Choroid plexus epithelial cell (primary cell): ENCODE results near the gene ATP6V0B.

ENCODE experiments used
- DNase-seq: peaks from one replicate; pipeline ENCODE4 v3.0.0-alpha.2; 2010; ENCODE audit warnings: low read depth
- H3K4me3 ChIP-seq: 2 replicates; pipeline ENCODE4 v1.5.1; 2011; ENCODE audit warnings: low read depth, mild to moderate bottlenecking, control low read depth, low read length, moderate library complexity
- TF ChIP-seq, protein P1 (sequence below): conservative IDR thresholded peaks from 2 replicates; pipeline ENCODE4 v1.5.1; 2011; ENCODE audit warnings: low read depth, mild to moderate bottlenecking, control low read depth, inconsistent platforms, low read length, moderate library complexity

Gene ATP6V0B

GRCh38 chr1:43947061-43947873 lies 27.5 kb upstream of the ATP6V0B start:
- no peak for DNase-seq
- TF ChIP-seq, protein P1, sequence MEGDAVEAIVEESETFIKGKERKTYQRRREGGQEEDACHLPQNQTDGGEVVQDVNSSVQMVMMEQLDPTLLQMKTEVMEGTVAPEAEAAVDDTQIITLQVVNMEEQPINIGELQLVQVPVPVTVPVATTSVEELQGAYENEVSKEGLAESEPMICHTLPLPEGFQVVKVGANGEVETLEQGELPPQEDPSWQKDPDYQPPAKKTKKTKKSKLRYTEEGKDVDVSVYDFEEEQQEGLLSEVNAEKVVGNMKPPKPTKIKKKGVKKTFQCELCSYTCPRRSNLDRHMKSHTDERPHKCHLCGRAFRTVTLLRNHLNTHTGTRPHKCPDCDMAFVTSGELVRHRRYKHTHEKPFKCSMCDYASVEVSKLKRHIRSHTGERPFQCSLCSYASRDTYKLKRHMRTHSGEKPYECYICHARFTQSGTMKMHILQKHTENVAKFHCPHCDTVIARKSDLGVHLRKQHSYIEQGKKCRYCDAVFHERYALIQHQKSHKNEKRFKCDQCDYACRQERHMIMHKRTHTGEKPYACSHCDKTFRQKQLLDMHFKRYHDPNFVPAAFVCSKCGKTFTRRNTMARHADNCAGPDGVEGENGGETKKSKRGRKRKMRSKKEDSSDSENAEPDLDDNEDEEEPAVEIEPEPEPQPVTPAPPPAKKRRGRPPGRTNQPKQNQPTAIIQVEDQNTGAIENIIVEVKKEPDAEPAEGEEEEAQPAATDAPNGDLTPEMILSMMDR = no peak
- H3K4me3 ChIP-seq = peak overlapping the region; percentile 96

- TF ChIP-seq, protein P1 = no peak
- peak overlapping the region; percentile 96 for H3K4me3 ChIP-seq
- no peak for DNase-seq
Measured at GRCh38 chr1:43947874-43948437, 26.8 kb upstream of the ATP6V0B start.

- no peak overlapping the region for H3K4me3 ChIP-seq
- no peak for DNase-seq
- TF ChIP-seq, protein P1 = no peak
Measured at GRCh38 chr1:43949678-43950077, 25.1 kb upstream of the ATP6V0B start.

- H3K4me3 ChIP-seq = no peak overlapping the region
- DNase-seq = no peak
- TF ChIP-seq, protein P1 = no peak
Measured at GRCh38 chr1:43951021-43951985, 23.5 kb upstream of the ATP6V0B start.

DNA sequence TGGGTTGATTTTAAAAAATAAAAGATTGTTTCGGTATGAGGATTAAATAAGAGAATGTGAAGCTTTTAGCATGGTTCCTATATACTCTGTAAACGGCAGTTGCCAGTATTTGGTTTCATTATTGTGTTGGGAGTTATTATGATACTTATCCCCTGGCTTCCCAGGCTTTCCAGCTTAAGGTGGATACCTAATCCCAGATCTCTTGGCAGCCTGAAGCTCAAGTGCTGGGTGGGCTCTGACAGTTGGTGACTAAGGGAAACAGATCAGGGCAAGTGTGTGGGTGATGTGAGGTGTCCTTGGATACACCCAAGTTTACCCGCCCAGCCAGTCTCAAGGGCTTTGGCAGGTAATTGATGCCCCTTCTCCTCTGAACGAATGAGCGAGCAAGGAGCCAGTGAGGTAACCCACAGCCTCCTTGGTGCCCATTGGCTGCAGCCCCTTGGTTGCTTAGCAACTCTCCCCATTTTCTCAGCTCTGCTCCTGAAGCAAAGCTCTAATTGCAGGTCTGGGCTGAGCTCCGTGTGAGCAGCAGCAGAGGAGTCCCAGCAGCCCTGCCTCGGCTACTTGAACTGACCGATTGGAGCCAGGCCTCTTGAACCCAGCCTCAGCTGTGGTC lies 21.9 kb upstream of the ATP6V0B start:
- no peak overlapping the region for H3K4me3 ChIP-seq
- TF ChIP-seq, protein P1 = no peak
- DNase-seq = no peak

DNA sequence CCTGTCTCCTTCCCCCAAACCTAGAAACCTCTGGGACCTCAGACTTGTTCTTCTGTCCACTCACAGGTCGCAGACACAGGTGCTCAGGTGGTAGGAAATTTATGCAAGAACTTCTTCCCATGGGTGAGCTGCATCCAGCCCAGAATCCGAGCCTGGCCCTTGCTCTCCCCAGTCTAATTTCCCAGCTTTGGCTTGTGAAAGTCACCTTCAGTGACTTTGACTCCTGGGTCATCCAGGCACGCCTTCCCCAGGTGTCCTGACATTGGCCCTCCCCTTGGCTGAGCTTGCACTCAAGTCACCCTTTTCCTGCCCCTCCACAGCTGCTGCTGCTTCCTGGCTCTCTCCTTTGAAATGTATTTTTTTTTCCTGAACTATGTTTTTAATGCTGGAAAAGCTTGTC lies 21.4 kb upstream of the ATP6V0B start:
- TF ChIP-seq, protein P1 = no peak
- no peak overlapping the region for H3K4me3 ChIP-seq
- no peak for DNase-seq
